DMS79 treated with DMSO at 0.1 percent for 48 hours (cell line): ENCODE data around the gene RNF217.
"Not testable (repeated sequence)": the region's sequence is repeated elsewhere in the genome, so short reads cannot be mapped to it uniquely, and the experiment has no call there.

Experiments used
- DNase-seq: peaks from one replicate; lab custom pipeline; 2025; lab: John Stamatoyannopoulos, UW

Gene RNF217, protein sequence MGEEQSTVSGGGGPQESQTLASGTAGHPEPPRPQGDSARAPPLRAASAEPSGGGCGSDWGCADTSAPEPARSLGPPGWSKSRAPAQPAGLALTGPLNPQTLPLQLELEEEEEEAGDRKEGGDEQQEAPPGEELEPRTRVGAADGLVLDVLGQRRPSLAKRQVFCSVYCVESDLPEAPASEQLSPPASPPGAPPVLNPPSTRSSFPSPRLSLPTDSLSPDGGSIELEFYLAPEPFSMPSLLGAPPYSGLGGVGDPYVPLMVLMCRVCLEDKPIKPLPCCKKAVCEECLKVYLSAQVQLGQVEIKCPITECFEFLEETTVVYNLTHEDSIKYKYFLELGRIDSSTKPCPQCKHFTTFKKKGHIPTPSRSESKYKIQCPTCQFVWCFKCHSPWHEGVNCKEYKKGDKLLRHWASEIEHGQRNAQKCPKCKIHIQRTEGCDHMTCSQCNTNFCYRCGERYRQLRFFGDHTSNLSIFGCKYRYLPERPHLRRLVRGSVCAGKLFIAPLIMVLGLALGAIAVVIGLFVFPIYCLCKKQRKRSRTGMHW

DNA sequence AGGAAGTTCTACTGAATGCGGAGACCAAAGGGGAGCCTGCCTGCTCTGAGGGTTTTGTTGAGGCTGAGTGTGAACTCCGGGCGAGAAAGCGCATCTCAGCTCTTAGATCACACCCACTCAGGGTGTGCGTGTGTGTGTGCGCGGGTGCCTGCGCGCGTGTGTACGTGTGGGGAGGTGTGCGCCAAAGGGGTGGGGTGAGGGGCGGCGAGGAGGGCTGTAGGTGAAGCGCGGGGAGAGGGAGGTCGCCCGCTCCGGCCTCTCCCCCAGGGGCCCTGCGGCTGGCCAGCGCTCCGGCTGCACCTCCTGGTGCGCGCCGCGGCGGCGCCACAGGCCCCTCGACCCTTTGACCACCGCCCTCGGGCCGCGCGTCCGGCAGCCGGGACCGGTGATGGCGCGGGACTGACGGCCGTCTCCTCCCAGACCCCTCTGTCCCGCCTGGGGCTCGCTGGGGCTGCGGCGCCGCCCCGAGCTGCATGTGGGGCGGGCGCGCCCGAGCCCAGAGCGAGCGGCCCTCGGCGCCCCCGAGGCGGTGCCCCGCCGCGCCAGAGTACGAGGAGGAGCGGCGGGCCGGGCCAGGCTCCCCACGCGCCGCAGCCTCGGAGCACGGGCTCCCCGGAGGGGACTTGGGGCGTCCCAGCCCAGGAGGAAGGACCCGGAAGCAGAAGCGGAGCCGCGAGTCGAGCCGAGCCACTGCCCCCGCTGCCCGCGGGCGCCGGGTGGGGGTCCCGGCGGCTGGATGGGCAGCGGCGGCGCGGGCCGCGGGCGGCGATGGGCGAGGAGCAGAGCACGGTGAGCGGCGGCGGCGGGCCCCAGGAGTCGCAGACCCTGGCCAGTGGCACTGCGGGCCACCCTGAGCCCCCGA, at the start of gene RNF217:
RNF217 (plus strand) TSS at position 661 of the 862 bp plus-strand sequence; CDS start at position 769, 108 bp downstream.
- DNase-seq = peak; percentile 25

DNA sequence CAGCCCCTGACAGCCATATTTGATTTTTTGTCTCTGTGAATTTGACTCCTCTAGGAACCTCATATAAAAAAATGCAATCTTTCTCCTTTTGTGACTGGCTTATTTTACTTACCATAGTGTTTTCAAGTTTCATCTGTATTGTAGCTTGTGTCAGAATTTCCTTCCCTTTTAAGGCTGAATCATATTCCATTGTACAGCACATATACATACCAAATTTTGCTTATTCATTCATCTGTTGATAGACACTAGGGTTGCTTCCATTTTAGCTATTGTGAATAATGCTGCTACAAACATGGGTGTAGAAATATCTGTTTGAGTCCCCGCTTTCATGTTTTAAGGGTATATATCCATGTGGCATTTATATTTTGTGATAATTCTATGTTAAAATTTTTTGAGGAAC, 49.2 kb upstream of the RNF217 start:
- no peak for DNase-seq

DNA sequence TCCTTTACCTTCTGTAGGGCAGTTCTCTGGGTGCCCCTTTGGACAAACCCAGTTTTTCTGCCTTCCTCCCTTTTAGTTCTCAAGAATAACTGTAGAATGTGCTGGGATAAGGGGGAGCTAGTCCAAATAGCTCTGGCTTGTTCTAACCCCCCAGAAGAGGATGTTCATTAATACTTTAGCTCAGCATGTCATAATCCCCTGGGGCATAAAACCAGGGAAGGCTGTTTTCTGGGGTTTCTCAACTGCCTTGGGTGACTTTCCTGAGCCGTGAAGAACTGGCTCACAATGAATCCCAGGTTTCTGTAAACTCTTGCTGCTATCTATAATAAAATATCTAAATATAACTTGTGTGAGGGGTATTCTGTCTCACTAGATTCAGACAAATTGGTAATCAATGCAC, 44.5 kb upstream of the RNF217 start:
- DNase-seq = no peak

- not testable (repeated sequence) for DNase-seq
Observed at GRCh38 chr6:124919703-124920102, 42.5 kb upstream of the RNF217 start.

DNA sequence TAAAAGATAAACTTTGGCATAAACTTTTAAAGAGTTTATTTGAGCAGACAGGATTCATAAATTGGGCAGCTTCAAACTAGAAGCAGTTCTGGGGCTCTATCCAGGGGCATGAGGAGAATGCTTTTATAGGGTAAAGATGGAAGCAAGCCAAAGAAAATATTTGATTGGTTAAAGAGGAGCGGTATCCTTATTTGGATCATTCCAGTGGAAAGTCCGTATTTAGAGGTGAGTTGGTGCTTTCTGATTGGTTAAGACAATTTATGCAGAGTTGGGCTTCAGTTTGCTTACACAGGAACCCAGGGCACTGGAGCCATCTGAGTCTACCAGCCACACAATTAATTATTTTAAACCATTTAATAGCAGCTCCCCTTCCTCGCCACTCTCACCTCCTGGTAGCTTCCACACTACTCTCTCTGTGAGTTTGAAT, 37.9 kb upstream of the RNF217 start:
- DNase-seq = peak; percentile 8

GRCh38 chr6:124926435-124926834, 35.8 kb upstream of the RNF217 start:
- no peak for DNase-seq

DNA sequence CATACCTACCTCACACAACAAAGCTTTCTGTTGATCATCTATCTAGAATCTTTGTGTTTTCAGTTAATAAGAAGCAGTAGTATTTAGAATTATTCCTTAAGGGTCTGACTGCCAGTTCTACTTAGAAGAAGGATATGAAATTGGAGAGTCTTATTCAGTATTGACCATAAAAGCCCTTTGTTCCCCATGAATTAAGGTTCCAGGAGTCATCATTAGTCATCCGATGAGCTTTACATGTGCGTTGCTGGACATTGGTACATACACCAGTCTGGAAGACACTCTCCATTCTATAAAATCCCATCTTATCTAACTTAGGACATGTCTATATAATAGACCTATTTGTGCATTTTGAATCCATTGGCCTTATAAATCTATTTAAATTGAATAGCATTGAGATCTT, 34.4 kb upstream of the RNF217 start:
- peak; percentile 49 for DNase-seq

DNA sequence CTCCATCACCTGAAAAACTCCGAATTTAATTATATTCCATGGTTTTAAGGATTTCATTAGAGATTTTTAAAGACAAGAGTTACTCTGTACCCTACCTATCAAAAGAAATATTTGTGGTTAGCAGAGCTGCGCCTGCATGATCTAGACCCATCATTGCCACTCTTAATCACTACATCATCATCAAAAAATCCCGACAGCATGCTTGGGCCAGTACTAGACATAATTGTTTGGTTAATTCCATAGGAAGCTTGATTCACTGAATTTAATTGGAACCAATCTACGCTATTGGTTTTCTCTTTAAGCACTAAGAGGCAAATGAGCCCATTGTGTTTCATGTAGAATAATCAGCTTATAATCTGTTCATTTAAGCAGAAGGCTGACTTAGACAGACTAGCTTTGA, 33.4 kb upstream of the RNF217 start:
- DNase-seq = no peak

DNA sequence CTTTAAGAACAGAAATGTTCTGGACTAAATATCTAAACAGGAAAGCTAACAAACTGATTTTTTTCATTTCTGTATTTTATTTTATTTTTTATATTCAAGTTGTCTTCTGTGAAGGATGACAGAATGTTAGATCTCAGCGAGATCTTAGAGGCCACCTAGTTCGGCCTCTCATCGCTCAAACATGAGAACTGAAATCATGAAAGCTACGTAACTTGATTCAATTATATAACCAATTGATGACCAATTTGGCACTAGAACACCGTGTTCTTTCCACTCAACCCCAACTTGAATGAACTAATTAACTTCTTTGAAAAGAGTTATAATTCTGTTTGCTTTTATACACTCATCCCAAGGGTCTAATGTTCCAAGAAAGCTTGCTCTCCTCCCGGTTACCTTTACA, 24.6 kb upstream of the RNF217 start:
- DNase-seq = no peak

- no peak for DNase-seq
Observed at GRCh38 chr6:124941259-124941658, 21.0 kb upstream of the RNF217 start.

DNA sequence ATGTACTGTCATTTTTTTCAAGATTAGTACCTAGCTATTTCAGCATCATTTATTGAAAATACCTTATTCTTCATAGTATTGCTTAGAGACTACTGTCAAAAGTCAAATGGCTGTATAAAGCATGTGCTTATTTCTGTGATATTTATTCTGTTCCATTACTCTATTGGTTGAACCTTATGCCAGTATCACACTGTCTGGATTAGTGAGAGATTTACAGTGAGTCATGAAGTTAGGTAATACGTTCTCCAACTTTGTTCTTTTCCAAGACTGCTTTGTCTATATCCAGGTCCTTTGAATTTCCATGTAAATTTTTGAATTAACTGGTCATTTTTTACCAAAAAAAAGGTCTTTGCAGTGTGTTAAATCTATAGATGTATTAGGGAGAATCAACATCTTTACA, 18.6 kb upstream of the RNF217 start:
- no peak for DNase-seq

- no peak for DNase-seq
Observed at GRCh38 chr6:124947971-124948451, 14.2 kb upstream of the RNF217 start.

DNA sequence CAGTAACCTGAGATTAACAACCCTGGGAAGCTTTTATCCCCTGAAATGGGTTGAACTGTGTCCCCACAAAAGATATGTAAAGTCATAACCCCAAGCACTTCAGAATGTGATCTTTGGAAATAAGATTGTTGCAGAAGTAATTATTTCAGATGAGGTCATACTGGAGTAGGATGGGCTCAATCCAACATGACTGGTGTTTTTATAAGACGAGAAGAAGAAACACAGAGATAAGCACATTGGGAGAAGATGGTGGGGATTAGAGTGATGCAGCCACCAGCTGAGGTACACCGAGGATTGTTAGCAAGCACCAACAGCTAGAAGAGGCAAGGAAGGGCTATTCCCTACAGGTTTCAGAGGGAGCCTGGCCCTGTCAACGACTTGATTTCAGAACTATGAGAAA, 12.5 kb upstream of the RNF217 start:
- no peak for DNase-seq

DNA sequence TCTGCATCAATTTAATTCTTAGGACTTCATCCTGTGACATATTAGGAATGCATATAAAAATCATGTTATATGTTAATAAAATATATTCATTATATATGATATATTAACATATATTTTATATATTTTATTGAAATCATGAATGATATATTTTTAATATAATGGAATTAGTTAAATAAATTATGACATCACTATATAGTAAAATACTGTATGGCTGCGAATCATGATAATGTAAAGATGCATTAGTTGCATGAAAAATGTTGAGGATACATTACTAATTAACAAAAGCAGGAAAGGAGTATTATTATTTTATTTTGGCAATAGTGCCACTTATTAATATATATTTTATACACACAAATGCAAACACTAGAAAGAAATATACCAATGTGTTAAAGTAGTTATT, 8.4 kb upstream of the RNF217 start:
- DNase-seq = no peak

GRCh38 chr6:124955108-124955856, 7.0 kb upstream of the RNF217 start:
- DNase-seq = no peak

DNA sequence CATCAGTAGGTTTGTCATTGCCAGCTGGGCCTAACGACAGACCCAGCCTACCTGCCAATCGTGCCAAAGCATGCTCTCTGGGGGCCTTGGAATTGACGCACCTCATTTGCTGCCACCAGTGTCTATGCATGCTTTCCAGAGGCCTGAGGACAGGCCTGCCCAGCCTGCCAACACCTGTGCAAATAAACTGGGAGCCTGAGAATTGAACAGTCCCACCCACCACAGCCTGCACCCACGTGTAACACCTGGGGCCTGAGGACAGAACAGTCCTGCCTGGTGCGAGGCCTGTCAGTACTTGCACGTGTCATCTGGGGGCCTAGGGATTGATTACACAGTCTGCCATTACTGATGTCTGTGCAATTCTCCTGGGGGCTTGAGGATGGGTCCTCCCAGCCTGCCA, 6.2 kb upstream of the RNF217 start:
- no peak for DNase-seq

DNA sequence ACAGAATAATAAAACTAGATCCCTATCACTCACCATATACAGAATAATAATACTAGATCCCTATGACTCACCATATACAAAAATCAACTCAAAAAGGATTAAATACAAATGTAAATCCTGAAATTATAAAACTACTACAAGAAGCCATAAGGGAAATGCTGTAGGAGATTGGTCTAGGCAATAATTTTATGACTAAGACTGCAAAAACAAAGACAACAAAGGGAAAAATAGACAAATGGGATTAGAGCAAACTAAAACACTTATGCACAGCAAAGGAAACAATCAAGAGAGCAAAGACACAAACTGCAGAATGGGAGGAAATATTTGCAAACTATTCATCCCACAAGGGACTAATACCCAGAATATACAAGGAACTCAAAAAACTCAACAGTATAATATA, 4.1 kb upstream of the RNF217 start:
- no peak for DNase-seq

DNA sequence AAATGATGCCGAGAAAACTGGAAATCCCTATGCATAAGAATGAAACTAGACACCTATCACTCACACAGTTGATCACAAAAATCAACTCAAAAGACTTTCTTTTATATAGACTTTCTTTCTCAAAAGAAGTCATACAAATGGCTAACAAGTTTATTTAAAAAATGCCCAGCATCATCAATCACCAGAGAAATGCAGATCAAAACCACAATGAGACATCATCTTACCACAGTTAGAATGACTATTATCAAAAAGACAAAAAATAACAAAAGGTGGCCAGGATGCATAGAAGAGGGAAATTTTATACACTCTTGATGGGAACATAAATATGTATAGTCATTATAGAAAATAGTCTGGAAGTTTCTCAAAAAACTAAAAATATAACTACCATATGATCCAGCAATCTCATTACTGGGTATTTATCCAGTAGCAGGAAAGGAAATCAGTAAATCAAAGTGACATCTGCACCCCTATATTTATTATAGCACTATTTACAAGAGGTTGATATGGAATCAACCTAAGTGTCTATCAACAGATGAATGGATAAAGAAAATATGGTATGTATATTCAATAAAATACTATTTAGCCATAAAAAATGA, 3.4 kb upstream of the RNF217 start:
- no peak for DNase-seq

- no peak for DNase-seq
Observed at GRCh38 chr6:124960757-124961463, 1.3 kb upstream of the RNF217 start.

DNA sequence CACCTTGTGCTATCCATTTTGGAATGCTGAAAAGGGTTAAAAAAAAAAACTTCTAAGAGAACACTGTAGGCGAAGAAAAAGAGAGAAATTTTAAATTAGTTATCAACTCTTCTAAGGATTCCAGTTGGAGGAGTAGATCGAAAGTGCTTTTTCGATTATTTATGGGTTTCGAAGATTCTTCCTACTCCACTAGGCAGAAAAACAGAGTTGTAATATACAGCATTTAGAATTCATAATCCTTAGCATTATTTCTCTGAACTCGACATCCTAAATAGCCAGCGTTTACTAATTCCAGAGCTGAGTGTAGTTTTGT, 817 bp upstream of the RNF217 start:
- DNase-seq = no peak
